RCC 7860 (cell line): ENCODE results near the gene FOXP4.

ENCODE experiments used
- DNase-seq: peaks from one replicate; pipeline ENCODE4 v3.0.0-alpha.2; 2015; ENCODE audit warnings: low spot score
- FAIRE-seq: peaks from 2 replicates; lab custom pipeline; 2012; peaks lifted over from hg19 to GRCh38; lab: Jason Lieb, UNC

FOXP4 gene

DNA sequence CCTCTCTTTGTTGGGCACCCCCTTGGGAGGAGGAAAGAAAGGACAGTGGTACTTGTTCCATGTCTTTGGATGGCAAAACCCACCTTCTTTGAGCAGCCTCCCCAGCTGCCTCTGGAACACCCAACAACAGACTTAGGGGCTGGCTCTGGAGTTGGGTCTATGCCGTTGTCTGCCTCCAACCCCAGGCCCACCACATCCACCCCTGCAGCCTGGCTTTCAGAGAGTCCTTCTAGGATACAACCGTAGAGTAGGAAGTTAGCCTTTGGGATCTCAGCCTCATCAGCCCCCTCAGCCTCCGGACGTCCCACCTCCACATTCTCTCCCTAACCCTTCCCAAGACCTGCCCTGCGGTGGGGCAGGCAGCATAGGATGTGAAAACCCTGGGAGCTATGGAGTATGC lies 36.4 kb downstream of the FOXP4 start:
- FAIRE-seq (no peak), DNase-seq (no peak)

DNA sequence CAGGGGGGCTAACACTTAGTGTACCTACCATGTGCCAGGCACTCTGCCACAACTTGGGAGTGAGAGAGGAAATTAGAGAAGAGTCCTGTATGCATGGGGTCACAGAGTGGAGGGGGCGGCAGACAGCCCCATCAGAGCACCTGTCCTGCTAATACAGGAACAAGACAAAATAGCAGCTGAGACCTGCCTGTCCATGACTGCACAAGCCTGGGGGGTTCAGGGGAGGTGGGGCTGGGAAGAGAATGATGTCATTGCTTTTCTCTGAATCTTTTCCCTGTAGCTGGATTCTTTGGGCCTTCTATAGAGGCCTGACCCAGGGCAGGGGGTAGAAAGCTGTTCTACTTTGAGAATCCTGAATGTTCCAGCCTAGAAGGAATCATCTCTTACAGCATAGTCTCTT lies 37.4 kb downstream of the FOXP4 start:
- no peak for DNase-seq
- no peak for FAIRE-seq

DNA sequence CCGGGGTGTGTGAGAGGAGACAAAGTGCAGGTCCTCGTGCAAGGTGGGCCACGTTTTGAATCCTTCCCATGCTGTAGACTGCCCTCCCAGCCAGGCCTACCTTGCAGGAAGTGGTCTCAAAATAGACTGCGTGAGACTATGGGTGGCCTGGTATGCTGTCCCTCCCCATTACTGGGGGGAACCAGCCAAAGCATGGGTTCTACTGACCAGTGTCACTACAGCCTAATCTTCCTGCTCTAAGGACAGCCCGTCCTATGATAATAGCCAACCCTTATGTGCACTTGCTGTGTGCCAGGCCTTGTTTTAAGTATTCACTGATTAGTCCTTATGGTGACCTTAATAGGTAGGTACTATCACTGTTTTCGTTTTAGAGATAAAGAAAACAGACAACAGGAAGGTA lies 38.0 kb downstream of the FOXP4 start:
- FAIRE-seq (no peak), DNase-seq (no peak)

DNA sequence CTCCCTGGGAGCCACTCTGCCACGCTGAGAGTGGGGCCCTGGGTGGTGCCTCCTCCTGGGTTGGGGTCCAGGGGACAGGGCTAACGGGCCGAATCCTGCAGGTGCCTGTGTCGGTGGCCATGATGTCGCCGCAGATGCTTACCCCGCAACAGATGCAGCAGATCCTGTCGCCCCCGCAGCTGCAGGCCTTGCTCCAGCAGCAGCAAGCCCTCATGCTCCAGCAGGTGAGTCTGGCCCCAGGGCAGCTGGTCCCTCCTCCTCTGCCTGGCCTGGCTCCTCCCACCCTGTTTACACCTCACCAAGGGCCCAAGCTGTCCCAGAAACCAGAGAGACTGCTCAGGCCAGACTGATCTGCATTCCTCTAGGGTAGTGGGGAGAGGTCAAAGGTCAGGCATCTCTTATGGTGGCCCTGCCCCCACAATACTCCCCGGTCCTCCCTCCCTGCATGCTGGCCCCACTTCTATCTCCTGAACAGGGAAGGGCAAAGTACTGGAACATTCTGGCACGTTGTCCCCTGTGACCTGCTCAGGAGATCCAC lies 38.6 kb downstream of the FOXP4 start:
- FAIRE-seq (no peak), DNase-seq (no peak)

DNA sequence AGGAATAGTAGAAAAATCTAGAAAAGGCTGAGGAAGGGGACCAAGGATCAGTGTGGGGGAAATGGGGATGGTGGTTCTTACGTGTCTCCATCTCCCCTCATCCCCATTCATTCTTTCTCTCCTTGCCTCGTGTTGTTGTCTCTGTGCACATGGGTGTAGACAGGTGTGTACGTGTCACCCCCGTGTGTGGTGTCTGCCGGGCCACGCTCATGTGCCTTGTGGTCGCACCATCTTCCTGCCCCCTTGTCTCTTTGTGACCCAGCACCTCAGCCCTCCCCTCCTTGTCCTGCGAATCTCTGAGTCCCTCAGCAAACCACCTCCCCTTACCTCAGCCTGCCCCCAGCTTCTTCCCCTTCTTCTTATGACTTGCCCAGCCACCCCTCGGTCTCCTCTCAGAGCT lies 39.4 kb downstream of the FOXP4 start:
- FAIRE-seq (no peak), DNase-seq (no peak)

DNA sequence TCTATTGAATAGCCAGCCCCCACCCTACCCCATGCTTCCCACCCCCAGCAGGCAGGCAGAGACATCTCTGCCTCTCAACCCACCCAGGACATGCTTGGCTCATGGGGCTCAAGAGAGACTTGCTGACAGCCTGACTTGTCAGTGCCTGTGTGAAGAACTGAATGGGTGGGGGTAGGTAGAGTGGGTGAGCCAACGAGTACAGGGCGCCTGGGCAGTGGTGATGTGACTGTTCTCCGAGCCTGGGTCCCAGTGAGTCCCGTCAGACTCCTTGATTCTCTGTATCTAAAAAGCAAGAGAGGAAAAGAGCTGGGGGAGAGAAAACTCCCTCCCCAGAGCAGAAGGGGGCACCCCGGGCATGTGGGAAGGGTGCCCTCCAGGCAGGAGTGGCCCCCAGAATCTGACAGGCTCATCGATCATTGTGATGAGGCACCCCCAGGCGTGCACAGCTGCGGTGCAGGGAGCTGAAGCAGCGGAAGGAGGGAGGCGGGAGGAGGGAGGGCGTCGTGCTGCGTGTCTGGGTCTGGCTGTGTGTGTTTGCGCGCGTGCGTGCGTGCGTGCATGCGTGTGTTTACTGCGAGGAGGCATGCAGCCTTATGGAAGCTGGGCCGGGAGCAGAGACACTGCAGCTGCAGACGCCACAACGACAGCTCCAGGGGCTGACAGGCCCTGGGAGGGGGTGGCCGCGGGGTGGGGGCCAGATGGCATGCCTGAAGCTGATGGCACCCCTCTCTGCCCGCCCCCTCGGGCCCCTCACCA lies 40.2 kb downstream of the FOXP4 start:
- DNase-seq (no peak), FAIRE-seq (no peak)

DNA sequence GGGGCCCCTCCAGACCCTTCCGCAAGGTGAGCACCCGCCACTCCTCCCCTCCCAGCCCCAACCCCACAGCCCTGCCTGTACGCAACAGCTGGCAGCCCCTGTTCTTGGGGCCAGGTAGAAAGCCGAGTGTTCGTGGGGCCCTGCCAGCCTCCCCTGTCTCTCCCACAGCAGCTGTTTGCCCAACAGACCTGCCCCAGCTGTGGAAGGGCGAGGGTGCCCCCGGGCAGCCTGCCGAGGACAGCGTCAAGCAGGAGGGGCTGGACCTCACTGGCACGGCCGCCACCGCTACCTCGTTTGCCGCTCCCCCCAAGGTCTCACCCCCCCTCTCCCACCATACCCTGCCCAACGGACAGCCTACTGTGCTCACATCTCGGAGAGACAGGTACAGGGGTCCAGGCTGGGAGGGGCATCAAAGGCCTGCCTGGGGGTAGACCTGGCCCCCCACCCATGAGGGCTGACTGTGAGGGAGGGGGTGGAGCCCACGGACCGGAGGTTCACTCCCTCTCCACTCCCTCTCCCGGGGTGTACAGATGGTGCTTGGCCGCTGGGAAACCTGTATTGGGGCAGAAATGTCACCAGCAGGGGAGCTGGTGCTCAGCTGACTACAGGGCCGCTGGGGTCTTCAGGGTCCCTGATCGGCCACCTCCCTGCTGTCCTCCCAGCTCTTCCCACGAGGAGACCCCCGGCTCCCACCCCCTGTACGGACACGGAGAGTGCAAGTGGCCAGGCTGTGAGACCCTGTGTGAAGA lies 41.1 kb downstream of the FOXP4 start:
- no peak for FAIRE-seq
- no peak for DNase-seq

DNA sequence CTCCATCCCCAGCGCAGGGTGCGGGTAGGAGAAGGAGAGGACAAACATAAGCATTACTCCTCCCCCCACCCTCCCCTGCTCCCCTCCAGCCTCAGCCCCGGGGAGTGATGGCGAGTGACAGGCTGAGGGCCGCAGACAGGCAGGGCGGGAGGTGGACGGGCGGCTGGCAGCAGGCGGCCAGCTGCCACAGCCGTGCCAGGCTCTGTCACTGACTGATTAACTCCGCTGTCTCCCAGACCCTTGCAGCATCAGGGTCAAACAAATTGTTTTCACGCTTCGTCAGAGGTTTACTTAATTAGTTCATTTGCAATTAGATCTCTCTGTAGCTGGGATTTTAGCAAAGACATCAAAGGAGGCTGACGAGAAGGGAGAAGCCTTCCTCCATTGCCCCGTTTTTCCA lies 41.9 kb downstream of the FOXP4 start:
- no peak for FAIRE-seq
- no peak for DNase-seq

DNA sequence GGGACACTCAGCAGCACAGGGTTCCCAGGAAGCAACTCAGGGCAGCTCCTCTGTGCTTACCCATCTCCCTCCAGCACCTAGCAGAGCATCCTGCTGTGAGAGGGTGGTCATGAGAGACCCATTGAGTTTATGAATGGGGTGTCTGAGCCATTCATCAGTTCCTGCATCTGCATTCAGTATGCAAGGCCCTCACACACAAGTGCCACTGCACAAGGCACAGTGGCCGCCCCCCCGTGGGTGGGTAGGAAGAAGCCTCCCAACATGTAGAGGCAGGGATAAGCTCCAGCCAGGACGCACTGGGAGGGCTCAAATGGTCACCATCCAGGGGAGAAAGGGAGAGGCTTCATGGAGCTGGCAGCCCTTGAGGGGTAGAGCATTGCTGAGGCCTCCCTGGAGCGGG lies 43.0 kb downstream of the FOXP4 start:
- no peak for FAIRE-seq

DNA sequence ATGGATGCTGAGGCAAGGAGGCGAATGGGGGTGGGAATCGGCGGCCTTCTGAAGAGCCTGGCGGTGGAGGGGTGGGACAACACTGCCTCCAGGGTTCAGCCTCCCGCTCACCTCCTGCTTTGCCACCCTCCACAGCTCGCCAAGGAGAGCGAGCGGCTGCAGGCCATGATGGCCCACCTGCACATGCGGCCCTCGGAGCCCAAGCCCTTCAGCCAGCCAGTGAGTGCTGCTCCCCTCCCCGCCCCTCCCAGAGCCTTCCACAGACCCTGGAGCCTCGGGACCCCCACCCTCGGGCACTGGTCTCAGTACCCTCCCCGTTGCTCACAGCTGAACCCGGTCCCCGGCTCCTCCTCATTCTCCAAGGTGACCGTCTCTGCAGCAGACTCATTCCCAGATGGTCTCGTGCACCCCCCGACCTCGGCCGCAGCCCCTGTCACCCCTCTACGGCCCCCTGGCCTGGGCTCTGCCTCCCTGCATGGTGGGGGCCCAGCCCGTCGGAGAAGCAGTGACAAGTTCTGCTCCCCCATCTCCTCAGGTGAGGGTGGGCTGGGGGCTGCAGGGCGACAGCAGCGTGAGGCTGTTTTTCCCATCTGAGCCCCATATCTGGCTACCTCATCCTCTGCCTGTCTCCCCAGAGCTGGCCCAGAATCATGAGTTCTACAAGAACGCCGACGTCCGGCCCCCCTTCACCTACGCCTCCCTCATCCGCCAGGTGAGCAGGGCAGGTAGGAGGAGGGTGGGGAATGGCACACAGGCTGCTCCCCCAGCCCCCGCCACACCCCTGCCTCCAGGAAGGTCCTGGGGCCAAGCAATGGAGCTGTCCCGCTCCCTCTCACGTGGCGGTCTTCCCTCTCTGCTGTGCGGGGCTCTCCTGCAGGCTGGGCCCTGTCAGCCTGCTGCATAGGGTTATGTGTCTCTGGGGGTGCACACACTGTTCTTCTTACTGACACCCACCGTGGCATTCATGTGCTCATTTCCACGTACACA lies 43.7 kb downstream of the FOXP4 start:
- no peak for DNase-seq
- no peak for FAIRE-seq

More for the DNA sequence above, 43.0 kb downstream of the FOXP4 start:
- no peak for DNase-seq

DNA sequence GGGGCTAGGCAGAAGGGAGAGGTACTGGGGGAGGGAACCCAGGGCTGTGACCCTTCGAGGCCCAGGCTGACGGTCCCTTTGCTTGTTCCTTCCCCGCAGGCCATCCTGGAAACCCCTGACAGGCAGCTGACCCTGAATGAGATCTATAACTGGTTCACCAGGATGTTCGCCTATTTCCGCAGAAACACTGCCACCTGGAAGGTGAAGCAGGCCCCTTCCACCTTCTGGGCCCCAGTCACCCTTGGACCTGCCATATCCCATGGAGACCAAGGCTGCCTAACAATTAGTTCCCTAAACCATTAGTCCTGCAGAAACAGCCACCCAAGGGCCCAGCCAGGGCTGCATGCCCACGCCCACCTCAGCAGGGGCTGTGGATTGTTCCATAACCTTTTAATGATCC lies 44.9 kb downstream of the FOXP4 start:
- DNase-seq (no peak), FAIRE-seq (no peak)

DNA sequence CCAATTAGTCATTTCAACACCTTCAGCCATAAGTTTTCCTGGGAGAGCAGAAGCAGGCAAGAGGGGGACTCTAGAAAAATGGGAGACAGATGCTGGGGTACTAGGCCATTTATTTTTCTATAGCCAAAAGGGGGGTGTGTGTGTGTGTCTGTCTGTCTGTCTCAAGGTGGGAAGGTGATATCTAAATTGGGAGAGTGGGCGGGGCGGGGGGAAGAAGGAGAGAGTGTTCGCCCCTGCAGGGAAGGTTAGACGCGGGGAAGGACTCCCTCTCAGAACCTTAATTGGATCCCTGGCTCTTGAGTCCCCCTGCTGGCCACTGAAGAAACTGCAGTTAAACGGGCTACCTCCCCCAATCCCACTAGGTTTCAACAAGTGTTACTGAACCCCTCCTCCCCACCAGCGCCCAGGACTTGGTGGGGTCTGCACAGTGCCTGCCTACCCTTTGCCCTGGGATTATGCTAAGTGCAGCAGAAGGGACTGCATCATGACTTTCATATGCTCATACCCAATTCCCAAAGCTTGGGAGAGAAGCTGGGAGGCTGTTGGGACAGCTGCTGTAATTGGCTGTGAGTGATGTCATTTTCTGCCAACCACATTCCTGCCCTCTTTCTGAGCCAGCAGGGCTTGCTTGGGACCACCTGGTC lies 45.8 kb downstream of the FOXP4 start:
- peak; percentile 27 for DNase-seq
- FAIRE-seq, result no peak

DNA sequence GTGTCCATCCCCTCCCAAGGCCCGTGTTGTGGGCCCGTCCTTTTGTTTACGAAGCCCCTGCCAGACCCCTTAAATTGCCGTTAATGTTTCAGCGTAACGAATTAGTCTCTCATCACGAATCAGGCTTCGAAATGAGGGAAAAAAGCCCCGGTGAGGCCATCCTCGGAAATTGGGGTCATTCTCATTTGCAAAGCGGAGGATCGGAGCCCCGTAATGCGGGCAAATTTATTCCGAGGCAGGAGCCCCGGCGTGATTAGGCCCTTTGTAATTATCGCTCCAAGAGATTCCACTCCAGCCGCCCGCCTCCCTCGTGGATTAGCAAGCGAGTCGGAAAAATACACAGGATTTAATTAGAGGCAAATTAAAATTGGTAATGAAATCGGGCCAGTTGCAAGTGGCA lies 47.2 kb downstream of the FOXP4 start:
- FAIRE-seq (no peak), DNase-seq (no peak)

DNA sequence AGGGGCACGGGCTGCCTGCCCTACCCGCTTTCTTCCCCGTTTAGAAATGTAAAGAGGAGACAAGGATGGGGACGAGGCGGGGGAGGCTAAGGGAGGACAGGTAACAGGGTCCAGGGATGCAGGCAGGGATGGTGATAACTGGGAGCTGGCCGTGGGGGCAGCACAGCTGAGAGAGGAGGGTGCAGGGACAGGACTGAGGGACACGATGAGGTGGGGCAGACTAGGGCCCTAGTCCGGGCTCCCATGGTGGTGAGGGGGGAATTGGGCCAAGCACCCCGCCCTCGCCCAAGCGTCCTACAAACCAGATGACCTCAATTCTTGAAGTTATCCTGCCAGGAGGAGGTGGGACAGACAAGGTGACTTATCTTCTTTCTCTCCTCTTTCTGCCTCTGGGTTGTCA lies 47.7 kb downstream of the FOXP4 start:
- no peak for DNase-seq
- no peak for FAIRE-seq

DNA sequence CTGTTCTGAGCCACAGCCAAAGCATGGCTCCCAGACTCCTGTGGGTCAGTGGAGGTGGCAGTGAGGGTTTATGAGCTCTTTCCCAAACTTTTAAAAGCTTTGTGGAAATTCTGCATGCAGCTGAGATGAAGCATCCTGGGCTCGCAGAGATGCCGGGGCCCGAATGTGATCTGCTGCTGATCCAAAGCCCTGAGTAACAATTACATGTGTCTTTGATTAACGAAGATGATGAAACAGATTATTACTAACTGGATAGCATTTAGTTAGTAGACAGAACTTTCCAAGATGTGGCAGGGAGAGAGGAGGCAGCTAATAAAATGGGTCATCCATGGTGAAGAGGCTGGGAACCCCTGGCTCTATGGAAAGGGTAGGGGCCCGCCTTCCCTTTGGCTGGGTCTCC lies 48.1 kb downstream of the FOXP4 start:
- FAIRE-seq (no peak), DNase-seq (no peak)

DNA sequence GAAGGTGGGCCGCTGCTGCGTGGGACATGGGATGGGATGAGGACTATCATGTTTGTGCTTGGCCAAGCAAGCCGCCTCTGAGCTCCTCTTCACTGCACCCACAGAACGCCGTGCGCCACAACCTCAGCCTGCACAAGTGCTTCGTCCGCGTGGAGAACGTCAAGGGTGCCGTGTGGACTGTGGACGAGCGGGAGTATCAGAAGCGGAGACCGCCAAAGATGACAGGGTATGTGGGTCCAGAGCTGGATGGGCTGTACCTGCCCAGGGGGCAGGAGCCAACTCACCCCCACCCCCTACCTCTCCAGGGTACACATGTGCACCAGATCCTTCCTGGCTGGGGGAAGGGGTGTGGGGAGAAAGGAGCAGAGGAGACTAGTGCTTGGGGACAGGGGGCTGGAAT lies 48.6 kb downstream of the FOXP4 start:
- FAIRE-seq, result no peak
- no peak for DNase-seq

DNA sequence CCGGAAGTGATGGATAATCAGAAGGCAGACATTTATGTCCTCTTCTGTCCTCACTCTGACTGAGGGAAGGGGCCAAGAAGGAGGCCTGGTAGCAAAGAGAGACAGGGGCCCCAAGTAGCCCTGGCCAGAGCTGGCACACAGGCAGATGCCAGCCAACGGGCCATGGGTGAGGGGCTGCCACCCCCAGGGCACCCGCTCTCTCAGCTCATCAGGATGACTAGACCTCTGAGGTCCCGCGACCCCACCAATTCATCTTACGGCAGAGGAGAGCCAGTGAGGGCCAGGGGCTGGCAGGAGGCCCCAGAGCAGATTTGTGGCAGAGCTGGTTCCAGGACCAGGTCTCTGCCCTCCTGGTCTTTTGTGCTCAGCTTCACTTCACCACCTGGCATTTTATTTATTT lies 49.0 kb downstream of the FOXP4 start:
- DNase-seq, result no peak
- FAIRE-seq, result no peak

DNA sequence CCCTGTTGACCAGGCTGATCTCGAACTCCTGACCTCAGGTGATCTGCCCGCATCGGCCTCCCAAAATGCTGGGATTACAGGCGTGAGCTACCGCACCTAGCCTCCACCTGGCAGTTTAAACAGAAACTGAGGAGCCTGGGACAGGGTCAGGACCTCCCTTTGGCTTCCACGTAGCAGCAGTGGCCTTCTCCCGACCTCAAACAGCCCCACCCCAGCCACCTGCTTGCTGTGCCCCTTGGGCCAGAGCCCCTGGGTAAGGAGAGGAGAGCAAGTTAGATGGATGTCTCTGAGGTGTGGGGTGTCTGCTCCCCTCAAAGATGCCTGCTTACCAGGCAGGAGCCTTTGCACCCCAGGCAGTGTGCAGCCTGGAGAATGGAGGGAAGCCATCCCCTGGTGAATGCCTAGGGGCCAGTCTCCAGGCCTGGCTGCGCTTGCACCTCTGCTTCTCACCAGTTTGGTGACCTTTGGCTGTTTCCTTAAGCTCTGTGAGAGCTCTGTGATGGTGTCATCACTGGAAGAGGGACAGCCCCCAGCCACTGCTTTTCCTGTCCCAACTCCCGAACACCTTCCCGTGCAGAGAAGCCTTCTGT lies 50.0 kb downstream of the FOXP4 start:
- no peak for FAIRE-seq
- DNase-seq, result no peak

DNA sequence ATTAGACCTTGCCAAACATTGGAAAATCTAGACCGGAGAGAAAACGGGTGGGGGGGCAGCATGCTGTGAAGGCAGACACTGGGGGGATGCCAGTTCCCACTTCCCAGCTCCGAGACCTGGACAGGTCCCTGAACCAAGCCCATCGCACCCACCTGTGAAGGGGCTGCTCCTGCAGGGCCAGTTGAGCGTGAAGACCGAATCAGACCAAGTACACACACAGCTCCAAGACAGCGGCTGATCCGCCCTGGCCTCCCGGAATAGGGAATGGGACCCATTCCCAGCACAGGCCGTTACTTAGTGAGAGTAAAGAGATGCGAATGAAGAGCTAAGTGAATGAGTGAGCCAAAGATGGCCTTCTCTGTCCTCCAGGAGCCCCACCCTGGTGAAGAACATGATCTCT lies 50.6 kb downstream of the FOXP4 start:
- FAIRE-seq, result no peak
- no peak for DNase-seq
